HG02981 (cell line): ENCODE data around the gene CALD1.

Experiments used
- ATAC-seq: cut with Tn5 transposase; IDR thresholded peaks from one replicate; pipeline ENCODE4 v1.9.1; 2021; ENCODE audit warnings: mild to moderate bottlenecking, moderate library complexity; ENCODE audit not compliant: unreplicated experiment

The CALD1 gene, protein sequence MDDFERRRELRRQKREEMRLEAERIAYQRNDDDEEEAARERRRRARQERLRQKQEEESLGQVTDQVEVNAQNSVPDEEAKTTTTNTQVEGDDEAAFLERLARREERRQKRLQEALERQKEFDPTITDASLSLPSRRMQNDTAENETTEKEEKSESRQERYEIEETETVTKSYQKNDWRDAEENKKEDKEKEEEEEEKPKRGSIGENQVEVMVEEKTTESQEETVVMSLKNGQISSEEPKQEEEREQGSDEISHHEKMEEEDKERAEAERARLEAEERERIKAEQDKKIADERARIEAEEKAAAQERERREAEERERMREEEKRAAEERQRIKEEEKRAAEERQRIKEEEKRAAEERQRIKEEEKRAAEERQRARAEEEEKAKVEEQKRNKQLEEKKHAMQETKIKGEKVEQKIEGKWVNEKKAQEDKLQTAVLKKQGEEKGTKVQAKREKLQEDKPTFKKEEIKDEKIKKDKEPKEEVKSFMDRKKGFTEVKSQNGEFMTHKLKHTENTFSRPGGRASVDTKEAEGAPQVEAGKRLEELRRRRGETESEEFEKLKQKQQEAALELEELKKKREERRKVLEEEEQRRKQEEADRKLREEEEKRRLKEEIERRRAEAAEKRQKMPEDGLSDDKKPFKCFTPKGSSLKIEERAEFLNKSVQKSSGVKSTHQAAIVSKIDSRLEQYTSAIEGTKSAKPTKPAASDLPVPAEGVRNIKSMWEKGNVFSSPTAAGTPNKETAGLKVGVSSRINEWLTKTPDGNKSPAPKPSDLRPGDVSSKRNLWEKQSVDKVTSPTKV

DNA sequence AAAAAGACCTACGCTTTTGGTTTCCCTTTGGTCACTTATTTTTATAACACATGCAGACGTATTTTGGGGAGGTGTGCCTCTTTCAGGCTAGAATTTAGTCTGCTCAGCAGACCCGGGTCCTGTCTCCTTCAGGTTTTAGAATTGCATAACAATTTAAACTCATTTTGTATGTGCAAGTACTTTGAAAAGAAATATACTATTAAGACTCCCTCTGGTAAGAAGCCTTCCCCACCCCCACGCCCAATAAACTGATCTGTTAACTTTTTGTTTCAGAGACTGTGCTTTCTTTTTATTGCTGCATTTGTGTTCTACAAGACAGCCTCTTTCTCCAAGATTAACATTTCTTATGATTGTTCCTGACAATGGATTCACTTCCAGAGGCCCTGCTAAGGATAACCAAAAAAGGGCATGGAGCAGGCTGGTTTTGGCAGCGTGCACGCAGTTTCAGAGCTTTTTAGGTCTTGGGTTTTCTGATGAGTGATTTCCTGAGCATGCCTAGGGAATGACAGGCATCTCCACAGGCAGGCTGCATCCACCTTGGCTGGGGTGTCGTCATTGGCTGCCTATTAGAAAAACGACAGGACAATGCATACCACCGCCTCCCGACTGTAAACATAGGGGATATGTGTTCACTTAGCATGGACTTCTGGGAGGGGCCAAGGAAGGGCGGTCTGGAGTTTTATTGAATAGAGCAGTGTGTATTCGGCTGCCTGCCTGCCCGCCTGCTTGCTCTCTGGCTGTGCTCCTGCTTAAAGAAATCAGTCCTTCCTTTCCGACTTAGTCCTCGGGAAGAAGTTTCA, at the start of gene CALD1:
CALD1 (plus strand) TSS at position 694 of the 800 bp plus-strand sequence. CDS start 88,100 bp downstream, outside the sequence.
- no peak for ATAC-seq

DNA sequence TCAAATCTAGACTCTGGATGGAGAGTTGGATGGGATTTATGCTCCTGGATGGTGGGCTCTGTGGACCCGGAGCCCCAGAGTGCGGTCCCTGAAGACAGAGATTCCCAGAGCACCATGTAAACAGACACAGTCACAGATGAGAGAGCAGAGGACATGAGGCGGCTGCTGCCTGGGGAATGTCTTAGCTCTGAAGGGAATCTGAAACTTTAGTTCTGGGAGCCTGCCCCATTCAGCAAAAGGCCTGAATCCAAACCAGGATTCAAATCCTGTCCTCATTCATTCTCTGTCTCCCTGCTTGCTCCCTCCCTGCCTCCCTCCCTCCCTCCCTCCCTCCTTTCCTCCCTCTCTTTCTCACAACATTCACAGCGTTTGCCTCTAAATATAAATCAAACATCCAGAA, 49.5 kb upstream of the CALD1 start:
- no peak for ATAC-seq

DNA sequence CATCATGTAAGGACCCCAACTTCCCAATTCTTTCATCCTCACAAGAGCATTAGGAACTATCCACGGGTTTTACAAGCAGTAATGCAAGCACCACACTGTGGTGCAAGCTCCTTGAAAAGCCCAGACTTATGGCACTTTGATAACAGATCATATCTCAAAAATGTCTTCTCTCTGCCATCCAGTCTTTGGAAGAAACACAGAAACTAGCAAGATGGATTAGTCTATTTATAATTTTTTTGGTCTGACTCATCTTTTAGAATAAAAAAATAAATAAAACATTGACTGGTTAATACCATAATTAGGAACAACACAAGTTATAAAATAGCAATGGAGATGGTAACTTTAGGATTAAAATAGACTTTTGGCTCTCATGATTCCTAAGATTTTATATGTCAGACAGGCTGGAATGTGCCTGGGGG, 49.0 kb upstream of the CALD1 start:
- ATAC-seq, result no peak

DNA sequence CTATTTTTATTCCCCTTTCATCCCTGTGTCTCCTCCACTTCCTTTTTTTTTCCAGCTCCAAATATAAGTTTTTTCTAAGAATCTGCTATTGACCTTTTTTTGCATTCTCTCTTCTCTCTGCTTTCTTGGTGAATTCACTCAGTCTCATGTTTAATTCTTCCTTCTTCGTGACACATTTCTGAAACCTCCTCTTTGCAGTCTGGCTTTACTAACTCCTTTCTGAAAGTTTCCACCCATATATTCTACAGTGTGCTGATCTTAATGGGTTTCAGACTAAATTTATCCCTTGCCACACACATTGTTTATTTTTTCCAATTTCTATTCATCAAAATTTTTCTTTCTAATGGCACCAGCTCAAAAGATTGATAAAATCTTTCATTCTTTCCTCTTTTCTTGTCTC, 47.8 kb upstream of the CALD1 start:
- ATAC-seq, result no peak

DNA sequence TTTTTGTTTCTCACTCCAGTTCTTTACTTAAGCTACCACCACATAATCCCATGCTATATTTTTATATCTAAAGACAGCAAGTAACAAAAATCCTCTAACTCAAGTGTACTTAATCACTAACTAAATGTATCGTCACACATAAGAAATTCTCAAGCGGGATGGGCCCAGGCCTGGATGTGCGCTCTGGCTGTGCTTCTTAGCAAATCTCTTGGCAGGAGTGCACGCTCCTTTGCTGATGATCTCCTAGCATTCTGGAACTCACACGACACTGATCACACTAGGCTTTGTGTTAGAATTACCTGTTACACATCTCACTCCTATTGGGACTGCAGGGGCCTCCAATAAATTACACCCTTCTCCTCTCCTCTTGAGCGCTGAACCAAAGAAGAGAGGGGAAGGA, 46.7 kb upstream of the CALD1 start:
- ATAC-seq, result no peak

DNA sequence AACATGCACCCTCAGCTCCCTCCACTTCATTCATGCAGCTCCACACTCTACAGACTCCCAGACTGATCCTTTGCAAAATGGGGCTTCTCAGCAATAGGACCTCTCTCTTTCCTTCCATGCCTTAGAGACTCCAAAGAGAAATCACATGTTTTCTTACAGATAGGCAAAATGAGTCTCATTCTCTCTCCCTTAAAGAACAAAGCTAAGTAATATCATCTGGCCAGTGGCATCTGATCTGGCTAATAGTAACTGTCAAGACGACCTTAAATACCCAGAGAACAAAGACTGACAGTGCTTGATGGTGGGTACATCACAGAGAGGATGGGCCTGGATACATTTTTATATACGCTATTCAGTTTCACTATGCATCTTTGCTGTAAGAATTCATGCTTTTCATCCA, 43.1 kb upstream of the CALD1 start:
- ATAC-seq, result no peak

DNA sequence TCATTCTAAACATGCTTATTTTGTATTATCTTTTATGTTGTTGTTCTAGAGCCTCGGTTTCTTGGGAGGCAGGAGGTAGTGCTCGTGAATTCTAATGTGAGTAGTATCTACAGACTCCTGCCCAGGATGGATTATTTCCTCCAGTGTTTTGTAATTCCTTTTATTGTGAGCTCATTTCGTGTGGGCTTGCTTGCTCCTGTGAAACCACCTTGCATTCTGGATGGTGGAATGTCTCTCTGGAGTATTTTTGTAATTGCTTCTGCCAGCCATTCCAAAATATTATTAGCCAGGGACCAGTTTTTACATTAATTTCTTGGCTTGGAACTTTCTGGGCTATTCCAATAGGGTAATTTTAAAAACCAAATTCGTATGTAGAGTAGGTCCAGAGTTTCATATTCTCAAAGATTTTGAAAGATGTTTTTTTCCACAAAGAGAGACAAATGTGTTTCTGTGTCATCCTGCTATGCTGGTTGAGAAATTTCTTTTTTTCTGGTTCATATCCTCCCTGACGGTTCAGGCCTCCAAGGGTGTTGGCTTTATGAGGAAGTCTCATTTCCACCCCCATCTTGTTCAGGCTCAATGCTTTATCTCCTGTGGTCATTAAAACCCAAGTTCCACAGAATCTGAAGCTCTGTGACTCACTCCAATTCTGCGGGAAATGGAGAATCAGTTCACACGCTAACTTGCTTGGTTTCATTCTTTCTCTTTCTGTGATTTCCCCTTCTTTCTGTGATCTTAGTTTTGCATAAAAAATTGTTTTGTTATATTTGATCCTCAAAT, 41.7 kb upstream of the CALD1 start:
- no peak for ATAC-seq

DNA sequence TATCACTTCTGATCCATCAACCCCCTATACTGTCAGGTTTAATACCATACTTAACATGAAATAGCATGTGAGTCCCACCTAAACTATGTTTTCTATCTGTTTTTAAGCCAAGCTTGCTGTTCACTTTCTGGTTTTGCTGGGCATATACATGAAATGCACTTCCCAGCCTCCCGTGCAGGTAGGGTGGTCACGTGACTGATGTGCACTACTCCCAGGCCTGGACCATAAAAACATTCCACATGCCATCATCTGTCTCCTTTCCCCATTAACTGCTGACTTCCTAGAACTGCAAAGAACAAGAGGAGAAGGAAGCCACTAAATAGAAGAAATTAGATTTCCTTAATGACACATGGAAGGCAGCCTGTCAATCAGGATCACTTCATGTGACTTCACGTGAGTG, 40.1 kb upstream of the CALD1 start:
- no peak for ATAC-seq

DNA sequence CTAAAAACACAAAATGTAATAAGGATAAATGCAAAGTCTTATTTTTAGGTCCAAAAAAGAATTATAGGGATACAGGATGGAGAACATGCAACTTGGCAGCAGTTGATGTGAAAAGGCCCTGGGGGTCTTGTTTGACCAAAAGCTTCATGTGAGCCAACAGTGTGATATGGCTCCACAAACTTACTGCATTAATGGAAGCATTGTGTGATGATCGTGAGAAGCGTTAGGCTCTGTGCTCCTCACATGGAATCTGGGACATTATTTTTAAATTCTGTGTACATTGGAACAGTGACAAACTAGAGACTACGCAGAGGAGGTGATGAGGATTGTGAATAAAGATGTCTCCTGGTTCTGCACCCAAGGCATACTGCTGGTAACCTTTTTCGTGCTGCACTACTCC, 39.1 kb upstream of the CALD1 start:
- ATAC-seq, result no peak

DNA sequence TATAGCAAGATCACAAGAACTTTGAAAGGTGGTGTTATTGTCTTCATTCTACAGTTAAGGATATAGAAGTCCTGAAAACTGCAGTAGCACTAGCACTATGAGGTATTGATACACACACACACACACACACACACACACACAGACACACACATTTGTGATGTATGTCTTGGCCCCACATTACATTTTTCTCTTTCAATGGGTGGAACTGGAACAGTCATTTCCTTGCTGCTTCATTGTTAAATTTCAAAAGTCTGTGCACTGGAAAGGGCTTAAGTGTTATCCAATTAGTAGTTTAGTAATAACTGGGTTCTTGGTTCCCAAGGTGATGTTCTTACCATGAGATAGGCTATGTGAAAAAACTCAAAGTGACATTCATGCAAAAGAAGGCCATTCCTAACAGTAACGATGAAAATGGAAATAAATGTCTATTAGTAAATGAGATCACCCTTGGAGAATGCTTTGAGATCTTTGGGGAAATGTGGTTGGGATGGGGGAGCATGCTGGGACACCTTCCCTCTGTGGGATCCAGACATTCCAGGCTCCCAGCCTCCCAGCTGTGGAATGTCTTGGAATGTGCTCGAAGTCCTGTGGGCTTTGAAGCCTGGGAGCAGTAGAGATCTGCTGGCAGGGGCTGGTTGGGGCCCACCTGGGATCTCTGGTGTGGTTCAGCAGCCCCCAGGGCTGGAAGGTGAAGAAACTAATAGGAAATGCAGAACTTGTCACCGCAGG, 37.4 kb upstream of the CALD1 start:
- ATAC-seq, result no peak

DNA sequence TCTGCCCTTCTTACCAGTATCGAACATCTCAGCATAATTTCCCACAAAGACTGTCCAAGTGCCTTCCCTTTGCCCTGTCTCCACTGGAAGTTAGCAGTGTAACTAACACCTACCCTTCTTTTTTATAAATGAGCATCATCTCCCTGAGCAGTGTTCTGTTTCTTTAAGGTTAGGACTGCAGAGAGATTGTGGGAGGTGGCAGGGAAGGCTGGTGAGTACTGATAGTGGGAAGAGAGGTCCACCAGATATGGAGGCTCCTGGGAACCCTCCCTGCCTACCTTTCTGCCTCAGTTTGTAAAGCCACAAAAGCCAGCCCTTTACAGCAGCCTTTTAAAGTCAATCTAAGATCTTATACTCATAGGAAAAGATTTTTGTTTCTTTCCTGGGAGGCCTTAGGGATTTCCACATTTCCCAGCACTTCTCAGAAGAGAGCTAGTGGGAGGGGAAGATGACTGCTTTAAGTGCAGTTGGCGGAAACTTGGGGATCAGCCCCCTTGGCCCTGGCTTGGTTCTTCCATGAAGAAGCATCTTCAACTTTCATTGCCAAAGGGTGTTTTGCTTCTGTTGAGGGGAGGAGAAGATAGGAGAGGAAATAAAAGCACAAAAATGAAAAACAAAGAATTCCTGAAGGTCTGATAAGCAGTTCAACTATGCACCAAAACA, 36.6 kb upstream of the CALD1 start:
- ATAC-seq, result no peak

DNA sequence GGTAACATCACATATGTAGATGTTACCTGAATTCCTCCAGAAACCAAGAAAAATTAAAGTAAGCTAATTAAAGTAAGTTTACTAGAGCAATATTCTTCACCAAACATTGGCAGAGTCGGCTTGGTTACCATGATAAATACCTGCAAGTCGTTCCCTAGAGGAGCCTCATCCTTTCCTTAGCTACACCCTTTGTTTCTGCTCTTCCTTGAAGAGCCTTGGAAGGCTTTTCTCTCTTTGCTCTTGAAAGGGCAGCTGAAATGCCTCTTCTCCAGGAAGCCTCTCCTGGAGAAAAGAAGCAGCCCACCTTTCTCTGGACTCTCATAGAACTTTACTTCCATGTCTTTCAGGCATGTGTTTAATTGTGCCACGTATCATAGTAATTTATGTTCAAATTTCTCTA, 34.9 kb upstream of the CALD1 start:
- ATAC-seq, result no peak

DNA sequence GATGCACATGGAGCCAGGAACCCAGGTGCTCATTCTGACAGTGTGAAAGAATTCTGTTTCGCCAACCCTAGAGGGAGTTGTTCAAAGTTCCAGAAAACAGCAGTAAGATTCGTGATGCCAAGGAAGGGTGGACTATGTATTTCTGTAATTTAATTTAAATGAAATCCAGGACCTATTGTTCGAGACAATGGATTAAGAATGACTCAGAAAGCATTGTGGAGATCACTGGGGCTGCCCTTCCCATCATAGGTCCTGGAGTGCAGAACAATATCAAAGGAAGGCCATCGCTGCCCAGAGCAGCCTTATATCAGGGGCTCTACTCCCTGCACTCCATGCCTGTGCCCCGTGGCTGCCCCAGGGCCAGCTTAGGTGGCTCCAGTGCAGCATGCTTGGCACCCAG, 32.1 kb upstream of the CALD1 start:
- ATAC-seq, result no peak

DNA sequence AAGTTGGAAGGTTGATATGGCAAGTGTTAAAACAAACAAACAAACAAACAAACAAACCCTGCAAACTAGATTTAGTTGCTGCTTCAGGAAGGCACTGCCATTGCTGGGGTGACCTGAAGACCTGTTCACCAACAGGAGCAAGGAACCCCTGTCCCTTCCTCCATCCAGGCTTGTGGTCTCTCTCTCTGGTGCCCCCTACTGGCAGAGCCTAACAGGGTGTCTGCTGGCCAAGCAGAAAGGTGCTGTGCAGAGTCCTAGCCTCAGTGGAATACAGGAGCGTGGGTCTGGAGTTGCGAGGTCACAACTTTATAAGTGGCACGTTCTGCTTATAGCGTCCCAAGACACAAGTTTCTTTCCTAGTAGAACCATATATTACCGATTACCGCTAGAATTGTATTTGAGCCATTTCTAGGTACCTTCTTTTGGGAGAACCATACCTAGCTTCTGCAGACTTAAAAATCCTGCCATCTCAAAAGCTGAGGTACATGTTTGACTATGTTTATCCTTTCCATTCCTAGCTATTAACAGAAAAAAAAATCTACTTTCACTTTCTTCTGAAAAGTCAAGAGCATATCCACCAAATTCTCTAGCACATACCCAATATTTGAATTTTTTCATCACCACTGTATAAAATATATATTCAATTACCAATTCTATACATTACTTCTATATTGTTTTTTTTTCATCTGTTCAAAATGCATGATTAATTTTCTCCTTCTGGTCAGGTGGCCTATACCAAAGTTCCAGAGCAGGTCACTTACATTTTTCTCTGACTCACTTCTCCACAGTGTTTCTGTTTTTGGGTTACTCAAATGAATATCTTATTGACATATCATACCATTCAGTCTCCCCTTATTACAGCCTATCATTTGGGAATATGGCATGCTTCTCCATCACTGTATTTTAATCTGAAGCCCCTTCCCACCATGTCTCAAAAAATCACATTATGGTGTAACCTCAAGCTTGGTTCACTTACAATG, 29.1 kb upstream of the CALD1 start:
- no peak for ATAC-seq

DNA sequence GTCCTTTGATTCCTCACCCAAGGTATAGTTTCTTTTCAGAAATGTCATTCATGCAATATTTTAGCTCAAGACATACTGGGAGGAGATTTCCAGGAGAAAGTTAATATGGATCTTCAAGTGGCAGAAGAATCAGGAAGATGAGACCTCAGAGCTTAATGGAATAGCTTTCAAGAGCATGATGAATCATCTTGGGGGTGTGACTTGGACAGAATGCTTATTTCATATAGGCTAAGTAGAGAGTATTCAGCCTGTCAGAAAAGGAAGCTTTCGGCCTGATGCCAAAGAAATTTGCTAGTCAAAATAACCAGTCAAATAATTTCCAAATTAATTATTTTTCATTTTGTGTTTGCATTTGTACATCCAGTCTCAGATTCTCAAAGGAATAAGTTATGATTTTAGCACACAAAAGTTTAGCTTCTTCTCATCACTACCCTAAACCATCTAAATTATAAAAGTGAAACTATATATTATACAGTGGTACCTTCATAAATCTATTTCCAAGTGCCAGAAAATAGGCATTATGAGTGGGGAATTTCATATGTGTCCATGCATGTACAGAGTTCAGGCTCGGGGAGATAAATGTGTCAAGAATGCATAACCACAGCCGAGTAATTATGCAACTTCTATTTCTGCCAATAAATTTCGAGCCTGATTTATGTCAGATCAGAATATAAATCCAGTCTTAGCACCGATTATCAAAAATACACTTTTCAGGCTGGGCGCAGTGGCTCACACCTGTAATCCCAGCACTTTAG, 27.3 kb upstream of the CALD1 start:
- no peak for ATAC-seq

DNA sequence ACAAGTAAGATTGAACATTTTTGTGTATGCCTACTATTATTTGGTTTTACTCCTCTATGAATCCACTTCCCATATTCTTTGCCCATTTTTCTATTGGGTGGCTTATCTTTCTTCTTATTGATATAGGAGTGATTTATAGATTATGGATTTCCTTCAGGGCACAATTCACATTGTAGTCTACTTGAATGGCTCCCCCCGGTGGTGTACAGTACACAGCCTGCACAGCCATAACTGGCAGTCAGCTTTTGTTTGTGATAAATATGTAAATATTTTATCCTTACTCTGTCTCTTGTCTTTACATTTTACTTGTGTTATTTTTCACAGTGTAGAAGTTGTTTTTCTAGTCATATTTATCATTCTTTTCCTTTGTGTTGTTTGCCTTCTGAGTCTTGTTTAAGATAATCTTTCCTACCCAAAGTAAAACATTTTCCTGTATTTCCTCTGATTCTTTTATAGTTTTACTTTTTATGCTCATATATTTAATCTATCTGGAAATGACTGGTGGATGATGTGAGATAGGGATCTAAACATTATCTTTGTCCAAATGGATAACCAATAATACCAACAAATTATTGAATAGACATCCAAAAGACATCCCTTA, 23.9 kb upstream of the CALD1 start:
- no peak for ATAC-seq

DNA sequence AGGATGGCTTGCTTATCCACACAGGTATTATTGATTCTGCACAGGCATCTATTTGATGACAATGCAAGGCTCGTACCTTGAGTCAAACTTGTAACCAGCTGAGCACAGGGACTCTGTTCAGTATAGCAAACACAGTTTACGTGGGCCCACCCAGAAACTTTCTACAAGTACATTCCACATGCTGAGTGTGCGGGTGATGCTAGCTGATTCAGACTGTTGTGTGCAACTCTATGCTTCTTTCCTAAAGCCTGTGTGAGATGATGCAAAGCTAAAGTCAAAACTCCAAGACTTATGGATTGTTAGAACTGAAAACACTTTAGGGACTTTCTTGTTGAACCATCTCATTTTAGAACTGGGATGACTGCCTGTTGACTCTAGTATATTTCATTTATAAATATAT, 21.5 kb upstream of the CALD1 start:
- no peak for ATAC-seq
